Measurements from ENCODE around the gene IFNGR1.
A peak's percentile ranks its signal among the peaks of the same experiment; 100 is the strongest.

Gene IFNGR1

GRCh38 chr6:137173501-137173900, 45.7 kb downstream of the IFNGR1 start, which contains the start of gene IL22RA2:
IL22RA2 (minus strand) TSS chr6:137173644; CDS start chr6:137161749, 11,895 bp downstream.
- DNase-seq: no peak

- no peak for DNase-seq
Measured at GRCh38 chr6:137172734-137173431, 46.3 kb downstream of the IFNGR1 start.

- DNase-seq: no peak
Measured at GRCh38 chr6:137171824-137172733, 47.1 kb downstream of the IFNGR1 start.

- no peak for DNase-seq
Measured at GRCh38 chr6:137171053-137171374, 48.2 kb downstream of the IFNGR1 start.

GRCh38 chr6:137170266-137171052, 48.7 kb downstream of the IFNGR1 start:
- DNase-seq: no peak

GRCh38 chr6:137167702-137168377, 51.3 kb downstream of the IFNGR1 start:
- no peak for DNase-seq

GRCh38 chr6:137166247-137167098, 52.7 kb downstream of the IFNGR1 start:
- DNase-seq: no peak

GRCh38 chr6:137165375-137166246, 53.6 kb downstream of the IFNGR1 start:
- DNase-seq: peak; percentile 4

GRCh38 chr6:137163732-137164318, 55.4 kb downstream of the IFNGR1 start:
- DNase-seq: no peak

- DNase-seq: no peak
Measured at GRCh38 chr6:137162692-137163306, 56.4 kb downstream of the IFNGR1 start.

GRCh38 chr6:137161949-137162348, 57.2 kb downstream of the IFNGR1 start:
- no peak for DNase-seq

- DNase-seq: no peak
Measured at GRCh38 chr6:137160763-137161162, 58.4 kb downstream of the IFNGR1 start.

GRCh38 chr6:137159912-137160311, 59.3 kb downstream of the IFNGR1 start:
- no peak for DNase-seq

GRCh38 chr6:137157601-137158000, 61.6 kb downstream of the IFNGR1 start:
- no peak for DNase-seq

GRCh38 chr6:137156650-137157049, 62.5 kb downstream of the IFNGR1 start:
- DNase-seq: no peak

- DNase-seq: no peak
Measured at GRCh38 chr6:137155830-137156229, 63.4 kb downstream of the IFNGR1 start.

GRCh38 chr6:137150072-137150471, 69.1 kb downstream of the IFNGR1 start:
- DNase-seq: no peak

- DNase-seq: no peak
Measured at GRCh38 chr6:137149035-137149393, 70.2 kb downstream of the IFNGR1 start.

GRCh38 chr6:137148306-137149034, 70.7 kb downstream of the IFNGR1 start:
- no peak for DNase-seq

Measured in NCI-H1694 (cell line).